Stimulated activated naive CD8-positive, alpha-beta T cell treated with anti-CD3 and anti-CD28 coated beads, Interleukin-15, Interleukin-2, amounts not matched to agents 100 ng/mL and 50 ng/mL, for 24 hours (primary cell): Measurements from ENCODE around the gene KRT4.

ENCODE experiments used
- H3K27ac Mint-ChIP-seq: one replicate; pipeline ENCODE4 v1.8.0; 2021; ENCODE audit warnings: mild to moderate bottlenecking, mixed read lengths
- H3K27me3 Mint-ChIP-seq: one replicate; pipeline ENCODE4 v1.8.0; 2021; ENCODE audit warnings: mixed read lengths
- H3K36me3 Mint-ChIP-seq: one replicate; pipeline ENCODE4 v1.8.0; 2021; ENCODE audit warnings: low read depth, mixed read lengths
- H3K4me1 Mint-ChIP-seq: one replicate; pipeline ENCODE4 v1.8.0; 2021; ENCODE audit warnings: low read depth, mixed read lengths
- H3K4me3 Mint-ChIP-seq: one replicate; pipeline ENCODE4 v1.8.0; 2021; ENCODE audit warnings: mild to moderate bottlenecking, mixed read lengths
- H3K9me3 Mint-ChIP-seq: one replicate; pipeline ENCODE4 v1.8.0; 2021; ENCODE audit warnings: mixed read lengths

KRT4 gene

GRCh38 chr12:52788192-52788875 lies 25.6 kb downstream of the KRT4 start:
- Mint-ChIP-seq H3K36me3 (no peaks in the 10 kb centered on the region), H3K9me3 (no peaks in the 10 kb centered on the region), H3K27me3 (peaks cover 30% of the 10 kb centered on the region), H3K4me1 (peaks cover 18% of the 10 kb centered on the region), H3K27ac (no peak overlapping the region), H3K4me3 (no peak overlapping the region)

GRCh38 chr12:52787324-52788191 lies 26.4 kb downstream of the KRT4 start:
- H3K36me3 Mint-ChIP-seq: no peaks in the 10 kb centered on the region
- H3K27ac Mint-ChIP-seq: no peak overlapping the region
- H3K4me3 Mint-ChIP-seq: no peak overlapping the region
- no peaks in the 10 kb centered on the region for H3K9me3 Mint-ChIP-seq
- peaks cover 30% of the 10 kb centered on the region for H3K27me3 Mint-ChIP-seq
- H3K4me1 Mint-ChIP-seq: peaks cover 16% of the 10 kb centered on the region

GRCh38 chr12:52784909-52785308 lies 29.0 kb downstream of the KRT4 start:
- Mint-ChIP-seq H3K4me3 (no peak overlapping the region), H3K9me3 (no peaks in the 10 kb centered on the region), H3K27me3 (peaks cover 20% of the 10 kb centered on the region), H3K27ac (no peak overlapping the region), H3K4me1 (no peaks in the 10 kb centered on the region), H3K36me3 (no peaks in the 10 kb centered on the region)

GRCh38 chr12:52783563-52784316 lies 30.2 kb downstream of the KRT4 start:
- H3K4me1 Mint-ChIP-seq: no peaks in the 10 kb centered on the region
- no peak overlapping the region for H3K4me3 Mint-ChIP-seq
- no peaks in the 10 kb centered on the region for H3K36me3 Mint-ChIP-seq
- no peaks in the 10 kb centered on the region for H3K9me3 Mint-ChIP-seq
- peaks cover 13% of the 10 kb centered on the region for H3K27me3 Mint-ChIP-seq
- no peak overlapping the region for H3K27ac Mint-ChIP-seq

- H3K36me3 Mint-ChIP-seq: no peaks in the 10 kb centered on the region
- H3K9me3 Mint-ChIP-seq: no peaks in the 10 kb centered on the region
- no peak overlapping the region for H3K27ac Mint-ChIP-seq
- no peak overlapping the region for H3K4me3 Mint-ChIP-seq
- H3K4me1 Mint-ChIP-seq: no peaks in the 10 kb centered on the region
- H3K27me3 Mint-ChIP-seq: peaks cover 13% of the 10 kb centered on the region
These were observed 31.4 kb downstream of the KRT4 start for GRCh38 chr12:52782502-52782901.

- Mint-ChIP-seq H3K36me3 (no peaks in the 10 kb centered on the region), H3K4me3 (no peak overlapping the region), H3K9me3 (no peaks in the 10 kb centered on the region), H3K27me3 (peaks cover 13% of the 10 kb centered on the region), H3K4me1 (no peaks in the 10 kb centered on the region), H3K27ac (no peak overlapping the region)
These were observed 32.4 kb downstream of the KRT4 start for GRCh38 chr12:52781399-52782082.

- Mint-ChIP-seq H3K4me3 (no peak overlapping the region), H3K4me1 (no peaks in the 10 kb centered on the region), H3K27ac (no peak overlapping the region), H3K36me3 (no peaks in the 10 kb centered on the region), H3K9me3 (no peaks in the 10 kb centered on the region), H3K27me3 (peaks cover 13% of the 10 kb centered on the region)
These were observed 34.0 kb downstream of the KRT4 start for GRCh38 chr12:52779914-52780313.

- no peaks in the 10 kb centered on the region for H3K9me3 Mint-ChIP-seq
- H3K27ac Mint-ChIP-seq: no peak overlapping the region
- peaks cover 10% of the 10 kb centered on the region for H3K27me3 Mint-ChIP-seq
- H3K36me3 Mint-ChIP-seq: no peaks in the 10 kb centered on the region
- H3K4me3 Mint-ChIP-seq: no peak overlapping the region
- no peaks in the 10 kb centered on the region for H3K4me1 Mint-ChIP-seq
These were observed 35.1 kb downstream of the KRT4 start for GRCh38 chr12:52778833-52779232.

- H3K4me3 Mint-ChIP-seq: no peak overlapping the region
- no peaks in the 10 kb centered on the region for H3K4me1 Mint-ChIP-seq
- no peaks in the 10 kb centered on the region for H3K36me3 Mint-ChIP-seq
- H3K27ac Mint-ChIP-seq: no peak overlapping the region
- no peaks in the 10 kb centered on the region for H3K9me3 Mint-ChIP-seq
- H3K27me3 Mint-ChIP-seq: peaks cover 9% of the 10 kb centered on the region
These were observed 36.4 kb downstream of the KRT4 start for GRCh38 chr12:52777566-52777965.

GRCh38 chr12:52776913-52777395 lies 37.0 kb downstream of the KRT4 start, which contains the start of gene KRT76:
KRT76 (minus strand) TSS chr12:52777345; CDS start chr12:52777291, 54 bp downstream.
- Mint-ChIP-seq H3K27ac (no peak within 1 kb of the TSS), H3K27me3 (peaks cover 9% of the 10 kb centered on the region), H3K36me3 (no peaks in the 10 kb centered on the region), H3K4me1 (no peaks in the 10 kb centered on the region), H3K4me3 (no peak within 1 kb of the TSS), H3K9me3 (no peaks in the 10 kb centered on the region)

GRCh38 chr12:52776435-52776834 lies 37.5 kb downstream of the KRT4 start:
- no peaks in the 10 kb centered on the region for H3K9me3 Mint-ChIP-seq
- peaks cover 9% of the 10 kb centered on the region for H3K27me3 Mint-ChIP-seq
- H3K4me3 Mint-ChIP-seq: no peak overlapping the region
- no peak overlapping the region for H3K27ac Mint-ChIP-seq
- no peaks in the 10 kb centered on the region for H3K36me3 Mint-ChIP-seq
- no peaks in the 10 kb centered on the region for H3K4me1 Mint-ChIP-seq

GRCh38 chr12:52774629-52775250 lies 39.2 kb downstream of the KRT4 start:
- H3K4me1 Mint-ChIP-seq: no peaks in the 10 kb centered on the region
- H3K9me3 Mint-ChIP-seq: no peaks in the 10 kb centered on the region

GRCh38 chr12:52772772-52773171 lies 41.1 kb downstream of the KRT4 start:
- H3K27ac Mint-ChIP-seq: no peak overlapping the region
- H3K9me3 Mint-ChIP-seq: no peaks in the 10 kb centered on the region
- H3K27me3 Mint-ChIP-seq: no peaks in the 10 kb centered on the region
- H3K36me3 Mint-ChIP-seq: no peaks in the 10 kb centered on the region
- no peak overlapping the region for H3K4me3 Mint-ChIP-seq
- H3K4me1 Mint-ChIP-seq: no peaks in the 10 kb centered on the region

More at GRCh38 chr12:52774629-52775250, 39.2 kb downstream of the KRT4 start:
- H3K36me3 Mint-ChIP-seq: no peaks in the 10 kb centered on the region
- peaks cover 7% of the 10 kb centered on the region for H3K27me3 Mint-ChIP-seq
- H3K4me3 Mint-ChIP-seq: no peak overlapping the region
- H3K27ac Mint-ChIP-seq: no peak overlapping the region

GRCh38 chr12:52772188-52772587 lies 41.7 kb downstream of the KRT4 start:
- no peaks in the 10 kb centered on the region for H3K4me1 Mint-ChIP-seq
- H3K27me3 Mint-ChIP-seq: no peaks in the 10 kb centered on the region
- H3K4me3 Mint-ChIP-seq: no peak overlapping the region
- no peaks in the 10 kb centered on the region for H3K9me3 Mint-ChIP-seq
- no peaks in the 10 kb centered on the region for H3K36me3 Mint-ChIP-seq
- no peak overlapping the region for H3K27ac Mint-ChIP-seq
